ENCODE data around the gene SMAD9.

The SMAD9 gene

DNA sequence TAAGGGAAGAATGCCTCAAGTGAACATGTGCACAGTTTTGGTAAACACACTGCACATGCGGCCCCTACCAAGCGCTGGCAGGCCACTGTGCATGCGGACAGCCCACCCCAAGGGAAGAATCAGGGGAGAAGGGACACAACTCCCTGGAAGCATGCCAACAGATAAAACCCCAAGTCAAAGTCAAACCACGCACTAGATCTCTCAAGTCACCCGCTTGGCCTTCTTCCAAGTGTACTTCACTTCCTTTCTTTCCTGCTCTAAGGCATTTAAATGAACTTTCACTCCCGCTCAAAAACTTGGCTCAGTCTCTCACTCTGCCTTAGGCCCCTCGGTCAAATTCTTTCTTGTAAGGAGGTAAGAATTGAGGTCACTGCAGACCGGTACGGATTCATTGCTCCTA, 105.6 kb downstream of the SMAD9 start:
- no peak for DNase-seq

GRCh38 chr13:36813225-36813624, 106.8 kb downstream of the SMAD9 start:
- no peak for DNase-seq

GRCh38 chr13:36807616-36808015, 112.4 kb downstream of the SMAD9 start:
- DNase-seq = no peak

GRCh38 chr13:36806102-36806501, 113.9 kb downstream of the SMAD9 start:
- no peak for DNase-seq

DNA sequence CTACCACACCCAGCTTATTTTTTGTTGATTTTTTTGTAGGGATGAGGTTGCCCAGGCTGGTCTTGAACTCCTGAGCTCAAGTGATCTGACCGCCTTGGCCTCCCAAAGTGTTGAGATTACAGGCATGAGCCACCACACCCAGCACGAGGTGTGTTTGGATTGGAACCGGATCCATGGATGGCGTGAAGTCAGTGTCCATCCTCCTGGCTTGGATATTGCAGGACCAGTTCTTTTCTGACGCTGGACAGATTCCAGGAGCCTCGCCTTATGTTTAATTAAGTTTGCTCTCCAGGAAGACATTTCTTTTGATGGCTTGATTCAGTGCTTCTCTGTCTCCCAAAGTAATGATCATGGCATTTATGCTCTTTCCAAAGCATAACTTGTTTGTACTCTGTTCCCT, 115.5 kb downstream of the SMAD9 start:
- no peak for DNase-seq

DNA sequence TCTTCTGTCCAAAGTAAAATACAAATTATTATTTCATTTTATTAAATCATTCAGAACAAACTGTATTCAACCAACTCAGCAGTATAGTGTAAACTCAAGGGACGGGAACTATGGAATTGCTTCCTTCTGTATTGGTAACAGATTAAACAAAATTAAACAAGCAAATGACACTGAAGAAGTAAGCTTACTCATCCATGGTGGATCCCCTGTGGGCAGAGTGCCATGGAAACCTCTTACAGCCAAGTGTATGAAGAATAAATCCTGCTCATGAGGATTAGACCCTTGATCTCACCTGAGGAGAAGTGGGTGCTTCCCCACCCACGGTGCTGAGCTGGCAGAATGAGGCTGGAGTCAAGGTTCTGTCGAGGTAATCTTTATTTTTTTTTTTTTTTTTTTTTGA, 119.0 kb downstream of the SMAD9 start:
- no peak for DNase-seq

DNA sequence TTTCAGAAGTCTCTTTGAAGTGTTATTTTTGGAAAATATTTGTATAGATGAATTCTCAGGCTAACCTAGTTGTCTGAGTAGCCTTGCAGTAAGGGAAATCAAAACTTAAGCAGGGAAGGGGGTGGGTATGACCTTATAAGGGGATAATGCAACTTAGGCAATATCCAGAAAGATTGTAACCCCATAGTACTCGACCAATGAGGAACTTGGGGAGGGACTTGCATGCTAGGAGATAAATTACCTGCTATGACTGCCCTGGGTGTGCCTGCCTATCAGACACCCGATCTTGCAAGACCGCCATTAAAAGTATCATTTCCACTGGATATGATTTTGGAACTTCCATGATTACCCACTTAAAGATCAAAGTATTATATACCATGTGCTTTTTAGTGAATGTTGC, 124.0 kb downstream of the SMAD9 start:
- no peak for DNase-seq

DNA sequence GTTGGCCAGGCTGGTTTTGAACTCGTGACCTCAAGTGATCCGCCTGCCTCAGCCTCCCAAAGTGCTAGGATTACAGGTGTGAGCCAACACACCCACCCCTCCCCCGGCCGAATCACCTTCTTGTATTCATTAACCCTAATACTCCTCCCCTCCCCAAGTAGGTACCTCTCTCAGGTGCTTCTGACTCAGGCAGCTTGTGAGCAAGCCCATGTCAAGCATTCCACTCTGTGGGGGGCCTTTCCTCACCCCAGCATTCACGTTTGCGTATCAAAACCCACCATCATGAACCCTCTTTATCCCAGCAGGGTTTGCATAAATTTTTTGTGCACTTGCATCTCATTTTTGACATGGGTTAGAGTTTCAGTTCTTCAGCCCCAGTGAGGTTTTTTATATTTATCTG, 124.6 kb downstream of the SMAD9 start:
- DNase-seq = no peak
